Measurements from ENCODE around the gene KRTAP9-3.
"Not testable (repeated sequence)": the region's sequence is repeated elsewhere in the genome, so short reads cannot be mapped to it uniquely, and the experiment has no call there.

Gene KRTAP9-3

DNA sequence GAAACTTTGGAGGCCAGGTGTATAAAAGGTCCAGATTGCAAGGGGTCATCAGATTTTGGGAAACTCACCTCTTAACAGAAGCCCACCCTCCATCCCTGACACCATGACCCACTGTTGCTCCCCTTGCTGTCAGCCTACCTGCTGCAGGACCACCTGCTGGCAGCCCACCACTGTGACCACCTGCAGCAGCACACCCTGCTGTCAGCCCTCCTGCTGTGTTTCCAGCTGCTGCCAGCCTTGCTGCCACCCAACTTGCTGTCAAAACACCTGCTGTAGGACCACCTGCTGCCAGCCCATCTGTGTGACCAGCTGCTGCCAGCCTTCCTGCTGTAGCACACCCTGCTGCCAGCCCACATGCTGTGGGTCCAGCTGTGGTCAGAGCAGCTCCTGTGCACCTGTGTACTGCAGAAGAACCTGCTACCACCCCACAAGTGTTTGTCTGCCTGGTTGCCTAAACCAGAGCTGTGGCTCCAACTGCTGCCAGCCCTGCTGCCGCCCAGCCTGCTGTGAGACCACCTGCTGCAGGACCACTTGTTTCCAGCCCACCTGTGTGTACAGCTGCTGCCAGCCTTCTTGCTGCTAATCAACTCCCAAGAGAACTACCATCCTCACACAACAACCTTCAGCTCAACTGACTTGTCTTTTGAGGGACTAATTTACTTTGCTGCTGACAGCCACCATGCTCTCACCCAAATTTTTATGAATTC lies at the start of gene KRTAP9-3:
Gene KRTAP9-3 (plus strand): TSS at position 51 of the 707 bp plus-strand sequence. CDS start 53 bp downstream, at position 104.
- DNase-seq = not testable (repeated sequence)

DNA sequence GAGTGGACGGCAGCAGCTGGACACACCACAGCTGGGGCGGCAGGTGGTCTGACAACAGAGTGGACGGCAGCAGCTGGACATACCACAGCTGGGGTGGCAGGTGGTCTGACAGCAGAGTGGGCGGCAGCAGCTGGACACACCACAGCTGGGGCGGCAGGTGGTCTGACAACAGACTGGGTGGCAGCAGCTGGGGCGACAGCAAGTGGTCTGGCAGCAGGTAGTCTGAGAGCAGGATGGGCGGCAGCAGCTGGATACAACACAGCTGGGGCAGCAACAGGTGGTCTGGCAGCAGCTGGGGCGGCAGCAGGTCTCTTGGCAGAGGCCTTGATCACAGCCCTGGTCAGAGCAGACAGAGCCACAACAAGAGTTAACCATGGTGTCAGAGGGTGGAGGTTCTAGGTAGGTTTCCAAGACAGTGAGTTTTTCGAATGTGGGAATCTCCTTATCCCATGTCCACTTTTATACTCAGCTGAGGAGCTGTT lies 47.7 kb upstream of the KRTAP9-3 start, which contains the start of gene KRTAP4-1:
Gene KRTAP4-1 (minus strand): TSS at position 432 of the 482 bp plus-strand sequence. CDS start 57 bp downstream, at position 375.
- DNase-seq = no peak

DNA sequence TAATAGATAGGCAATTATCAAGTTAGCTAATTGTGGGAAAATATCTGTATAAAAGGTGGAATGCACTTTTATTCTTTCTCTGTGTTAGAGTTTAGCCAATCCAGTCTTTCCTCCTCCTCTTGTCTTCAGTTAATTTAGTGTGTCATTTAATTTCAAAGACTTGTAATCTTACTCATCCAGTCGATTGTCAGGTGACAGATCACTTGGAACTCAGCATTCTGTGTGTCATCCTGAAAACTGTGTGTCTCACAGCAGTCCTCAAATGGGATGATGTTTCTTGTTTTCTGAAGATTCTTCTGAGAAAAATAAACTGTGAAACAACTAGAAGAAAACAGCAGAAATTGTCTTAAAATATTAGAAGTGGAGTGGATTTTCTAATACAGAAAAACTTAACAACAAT lies 47.2 kb upstream of the KRTAP9-3 start:
- DNase-seq = no peak

DNA sequence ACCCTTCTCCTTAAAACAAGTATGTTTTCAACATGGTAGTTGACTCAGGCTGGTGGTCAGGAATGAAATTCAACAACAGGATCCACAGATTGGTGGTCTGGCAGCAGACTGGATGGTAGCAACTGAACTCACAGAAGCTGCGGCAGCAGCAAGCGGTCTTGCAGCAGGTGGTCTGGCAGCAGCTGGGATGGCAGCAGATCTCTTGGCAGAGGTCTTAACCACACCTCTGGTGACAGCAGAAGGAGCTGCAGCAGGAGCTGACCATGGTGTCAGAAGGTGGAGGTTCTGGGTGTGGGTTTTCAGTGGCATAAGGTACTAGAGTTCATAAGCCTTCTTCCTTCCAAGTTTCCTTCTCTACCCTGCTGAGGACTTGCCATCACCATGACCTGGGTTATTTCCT lies 45.4 kb upstream of the KRTAP9-3 start:
- DNase-seq = no peak

- not testable (repeated sequence) for DNase-seq
Observed at GRCh38 chr17:41189837-41190318, 42.4 kb upstream of the KRTAP9-3 start, which contains the start of gene KRTAP9-1. KRTAP9-1 (plus strand) TSS chr17:41189887; CDS start chr17:41189887, 0 bp downstream.

DNA sequence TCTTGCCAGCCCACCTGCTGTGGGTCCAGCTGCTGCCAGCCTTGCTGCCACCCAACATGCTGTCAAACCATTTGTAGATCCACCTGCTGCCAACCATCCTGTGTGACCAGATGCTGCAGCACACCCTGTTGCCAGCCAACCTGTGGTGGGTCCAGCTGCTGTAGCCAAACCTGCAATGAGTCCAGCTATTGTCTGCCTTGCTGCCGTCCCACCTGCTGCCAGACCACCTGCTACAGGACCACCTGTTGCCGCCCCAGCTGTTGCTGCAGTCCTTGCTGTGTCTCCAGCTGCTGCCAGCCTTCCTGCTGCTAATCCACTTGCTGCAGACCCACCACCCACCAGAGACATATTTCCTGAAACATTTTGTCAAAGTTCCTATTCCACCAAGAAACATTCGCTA lies 41.9 kb upstream of the KRTAP9-3 start:
- no peak for DNase-seq

GRCh38 chr17:41196068-41196467 lies 36.2 kb upstream of the KRTAP9-3 start:
- no peak for DNase-seq

DNA sequence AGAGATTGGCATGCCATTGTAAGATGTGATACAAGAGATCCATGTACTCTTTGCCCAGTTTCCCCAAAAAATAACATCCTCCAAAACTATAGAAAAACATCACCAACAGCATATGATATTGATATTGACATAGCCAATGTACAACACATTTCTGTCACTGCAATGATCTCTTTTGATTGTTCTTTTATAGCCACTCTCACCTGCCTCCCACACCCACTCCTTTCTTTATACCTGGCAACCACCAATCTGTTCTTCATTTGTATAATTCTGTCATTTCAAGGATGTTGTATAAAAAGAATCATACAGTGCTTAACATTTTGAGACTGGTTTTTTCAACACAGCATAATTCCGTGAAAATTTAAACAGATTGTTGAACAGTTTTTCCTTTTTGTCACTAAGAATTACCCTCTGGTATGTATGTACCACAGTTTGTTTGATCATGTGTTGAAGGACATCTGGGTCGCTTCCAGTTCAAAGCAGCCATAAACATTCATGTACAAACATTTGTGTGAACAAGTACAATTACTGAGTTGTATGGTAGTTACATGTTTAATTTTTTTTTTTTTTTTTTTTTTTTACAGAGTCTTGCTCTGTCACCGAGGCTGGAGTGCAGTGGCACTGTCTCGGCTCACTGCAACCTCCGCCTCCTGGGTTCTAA lies 32.7 kb upstream of the KRTAP9-3 start:
- no peak for DNase-seq

DNA sequence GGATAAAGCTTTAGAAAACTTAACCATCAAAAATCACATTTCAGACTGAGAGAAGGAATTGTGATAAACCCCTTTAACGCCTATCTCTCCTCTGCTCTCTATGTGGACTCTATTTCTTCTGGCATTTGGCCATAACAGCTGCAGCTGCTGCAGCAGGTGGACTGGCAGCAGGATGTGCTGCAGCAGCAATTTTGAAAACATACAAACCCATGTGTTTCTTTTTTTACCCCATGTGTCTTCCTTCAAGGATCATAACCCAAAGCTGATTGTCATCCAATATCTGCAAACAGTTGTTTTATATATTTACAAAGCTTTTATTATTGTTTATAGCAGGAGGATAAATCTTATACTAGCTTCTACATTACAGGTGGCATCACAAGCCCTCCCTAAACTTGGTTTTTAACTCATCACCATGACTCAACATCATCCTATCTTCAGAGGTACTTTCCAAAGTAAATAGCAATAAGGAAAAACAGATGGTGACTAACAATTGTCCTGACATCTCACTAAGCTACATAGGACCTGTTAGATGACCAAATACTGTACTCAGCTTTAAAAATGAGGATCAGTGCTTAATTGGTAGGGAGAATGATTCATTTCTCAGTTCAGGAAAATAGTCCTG lies 20.3 kb upstream of the KRTAP9-3 start:
- DNase-seq = peak; percentile 37

GRCh38 chr17:41212524-41213169 lies 19.6 kb upstream of the KRTAP9-3 start:
- no peak for DNase-seq

- no peak for DNase-seq
Observed at GRCh38 chr17:41215681-41216080, 16.6 kb upstream of the KRTAP9-3 start.

DNA sequence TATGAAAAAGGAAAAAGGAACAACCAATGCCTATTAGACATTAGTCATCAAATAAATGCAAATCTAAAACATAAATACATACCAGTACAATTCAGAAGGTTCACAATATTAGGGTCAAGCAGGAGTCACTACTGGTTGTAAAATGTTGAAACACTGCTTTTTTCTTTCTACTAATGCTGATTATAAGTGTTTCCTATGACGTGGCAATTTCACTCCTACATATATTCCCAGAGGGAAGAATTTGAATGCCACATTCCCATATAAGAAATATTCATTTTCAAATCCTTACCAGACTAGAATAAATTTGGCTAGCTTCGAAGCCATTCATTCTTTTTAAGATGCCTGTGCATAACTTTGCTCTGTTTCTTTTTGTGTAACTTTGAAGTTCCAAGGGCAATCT lies 8.4 kb upstream of the KRTAP9-3 start:
- DNase-seq = no peak

DNA sequence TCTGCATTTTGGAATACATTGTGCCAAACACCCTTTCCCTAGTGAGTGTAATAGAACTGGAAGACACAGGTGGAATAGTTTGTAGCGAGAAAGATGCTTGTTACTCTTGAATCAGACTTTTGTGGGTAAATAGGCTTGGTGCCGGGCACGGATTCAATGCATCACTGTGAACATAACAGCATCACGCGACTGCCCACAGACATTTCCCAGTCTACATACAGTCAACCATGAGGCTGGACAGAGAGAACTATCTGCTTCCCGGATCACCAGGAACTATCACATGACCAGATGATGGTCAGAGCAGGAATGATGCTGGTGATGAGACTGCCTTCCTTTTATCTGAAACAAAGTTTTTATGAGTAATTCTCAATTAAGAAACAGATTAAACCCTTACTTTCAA lies 6.2 kb upstream of the KRTAP9-3 start:
- no peak for DNase-seq

- not testable (repeated sequence) for DNase-seq
Observed at GRCh38 chr17:41226598-41227095, 5.6 kb upstream of the KRTAP9-3 start, which contains the start of gene KRTAP9-2. KRTAP9-2 (plus strand) TSS chr17:41226648; CDS start chr17:41226655, 7 bp downstream.

- DNase-seq = no peak
Observed at GRCh38 chr17:41230094-41230493, 2.2 kb upstream of the KRTAP9-3 start.

GRCh38 chr17:41231731-41232130 lies 518 bp upstream of the KRTAP9-3 start:
- DNase-seq = no peak

DNA sequence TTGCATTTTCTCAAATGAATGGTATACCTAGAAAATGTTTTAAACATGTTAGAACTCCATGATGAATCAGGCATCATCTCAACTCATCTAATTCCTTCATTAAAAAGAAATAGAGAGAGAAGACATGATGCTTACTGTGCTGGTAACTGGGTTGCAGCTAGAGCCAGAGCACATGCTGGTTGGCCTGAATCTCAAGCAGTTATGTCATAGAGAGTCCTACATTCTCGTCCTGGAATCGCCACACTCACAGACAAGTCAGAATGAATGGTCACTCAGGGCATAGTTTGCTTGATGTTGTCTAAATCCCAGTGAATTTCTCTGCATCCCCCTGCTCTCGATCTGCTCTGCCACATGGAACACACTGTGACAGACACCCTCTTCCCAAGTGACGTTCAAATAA lies 4.9 kb downstream of the KRTAP9-3 start:
- not testable (repeated sequence) for DNase-seq

GRCh38 chr17:41237949-41238437 lies 5.7 kb downstream of the KRTAP9-3 start, which contains the start of gene KRTAP9-8:
KRTAP9-8 (plus strand) TSS chr17:41237999; CDS start chr17:41238052, 53 bp downstream.
- DNase-seq = not testable (repeated sequence)

GRCh38 chr17:41246995-41247787 lies 14.9 kb downstream of the KRTAP9-3 start:
- not testable (repeated sequence) for DNase-seq

- not testable (repeated sequence) for DNase-seq
Observed at GRCh38 chr17:41249637-41250240, 17.5 kb downstream of the KRTAP9-3 start, which contains the start of gene KRTAP9-4. KRTAP9-4 (plus strand) TSS chr17:41249687; CDS start chr17:41249721, 34 bp downstream.

GRCh38 chr17:41251261-41251660 lies 19.0 kb downstream of the KRTAP9-3 start:
- no peak for DNase-seq

All from NCI-H1105 (cell line).